Gastrocnemius medialis (tissue), 4 donors: ENCODE measurements around the gene FZD4. TPM values are rescaled to one million over a fixed set of nuclear protein-coding genes. Genes with fewer than 3 reads are reported as not detected.
"Not testable (repeated sequence)": the region's sequence is repeated elsewhere in the genome, so short reads cannot be mapped to it uniquely, and the experiment has no call there.

ENCODE experiments used
- ATAC-seq, 2 donors: fragments of 150-250 bp; one replicate each; pipeline ENCODE4 v1.9.1; 2016
- DNase-seq, 2 donors: peaks; one replicate each; pipeline ENCODE4 v3.0.0-alpha.2; 2019
- H3K27ac ChIP-seq, 4 donors: fragments of 200-600 bp; sonication (generic); 1 replicate in 1 of 4; 2 replicates in 3 of 4; pipeline ENCODE4 v1.5.1; 2016 to 2018; ENCODE audit warnings: mild to moderate bottlenecking in 2 of 4, moderate library complexity in 1 of 4
- H3K27me3 ChIP-seq, 3 donors: fragments of 200-600 bp; sonication (generic) in 2 of 3; 1 replicate in 1 of 3; 2 replicates in 2 of 3; pipeline versions ENCODE4 v1.5.1 to v1.6.0; 2016 to 2019; ENCODE audit warnings: mild to moderate bottlenecking in 1 of 3, moderate library complexity in 1 of 3
- H3K36me3 ChIP-seq, 2 donors: fragments of 200-600 bp; sonication (generic) in 1 of 2; one replicate each; pipeline ENCODE4 v1.5.1; 2017 to 2018
- H3K4me1 ChIP-seq, 2 donors: fragments of 200-600 bp; sonication (generic) in 1 of 2; one replicate each; pipeline ENCODE4 v1.5.1; 2016 to 2017; ENCODE audit warnings: mild to moderate bottlenecking in 2 of 2
- H3K4me3 ChIP-seq, 4 donors: fragments of 200-600 bp; sonication (generic) in 3 of 4; 1 replicate in 1 of 4; 2 replicates in 3 of 4; pipeline ENCODE4 v1.5.1; 2016 to 2019; ENCODE audit warnings: mild to moderate bottlenecking in 2 of 4
- H3K9me3 ChIP-seq, 3 donors: fragments of 200-600 bp; sonication (generic) in 2 of 3; 1 replicate in 1 of 3; 2 replicates in 2 of 3; pipeline ENCODE4 v1.5.1; 2016 to 2019
- CTCF ChIP-seq, 5 experiments: fragments of 450-650 bp in 3 of 5; fragments of 200-600 bp in 2 of 5; sonication (generic) in 2 of 5; IDR thresholded peaks in 4 of 5; conservative IDR thresholded peaks in 1 of 5; 1 replicate in 4 of 5; 2 replicates in 1 of 5; pipeline ENCODE4 v1.5.1; 2016 to 2019; ENCODE audit warnings: antibody characterized with exemption in 5 of 5, mild to moderate bottlenecking in 3 of 5, moderate library complexity in 3 of 5
- POLR2A ChIP-seq, 2 donors: fragments of 450-650 bp; IDR thresholded peaks; one replicate each; pipeline ENCODE4 v1.6.1; 2017; ENCODE audit warnings: antibody characterized with exemption in 2 of 2, mild to moderate bottlenecking in 2 of 2, moderate library complexity in 2 of 2
- in situ Hi-C, 4 donors: fragments of 200-750 bp; cut with MboI; loops; one replicate each; pipeline versions ENCODE4 v1.15.0 to v1.8.0; 2017; ENCODE audit warnings: low sequenced_read_pairs in 4 of 4
- intact Hi-C: fragments of 100-400 bp; cut with DNase I; formaldehyde crosslinking; loops from one replicate; pipeline ENCODE4 v1.15.1; 2023; ENCODE audit warnings: low total_unique reads
- total RNA-seq, 4 donors: library from RNA; depleted of rRNA; stranded (reverse); fragments of >200 nt; gene quantifications; one replicate each; pipeline versions ENCODE4 v1.1.0 to v1.2.3, GENCODE V29; 2016

FZD4 gene
- total RNA-seq, 4 donors from 2014 or later: 31.7 to 52.2 (median 39.1) TPM

- Histone ChIP-seq H3K9me3 (no peaks in the 10 kb centered on the region), H3K36me3 (no peaks in the 10 kb centered on the region), H3K4me3 (no peak overlapping the region), H3K27me3 (no peaks in the 10 kb centered on the region), H3K27ac (peak overlapping the region; percentile 45 to 75 (median 64)), H3K4me1 (peaks cover 52 to 58% of the 10 kb centered on the region in 2 donors)
- peak; percentile 65 to 66 for ATAC-seq
- TF ChIP-seq POLR2A (IDR thresholded peaks at IDR 0.05): no peak
- TF ChIP-seq CTCF (IDR thresholded peaks at IDR 0.05 in 4 of 5, conservative IDR thresholded peaks at IDR 0.05 in 1 of 5): no peak
- in situ Hi-C loops: no loop called here
- peak; percentile 64 to 87 for DNase-seq
- intact Hi-C loops: loop anchor here (1.0 kb wide), 1 partner anchor 22 kb away; no protein-coding TSS in a partner anchor
Measured at GRCh38 chr11:86978247-86978646, 23.1 kb upstream of the FZD4 start.

DNA sequence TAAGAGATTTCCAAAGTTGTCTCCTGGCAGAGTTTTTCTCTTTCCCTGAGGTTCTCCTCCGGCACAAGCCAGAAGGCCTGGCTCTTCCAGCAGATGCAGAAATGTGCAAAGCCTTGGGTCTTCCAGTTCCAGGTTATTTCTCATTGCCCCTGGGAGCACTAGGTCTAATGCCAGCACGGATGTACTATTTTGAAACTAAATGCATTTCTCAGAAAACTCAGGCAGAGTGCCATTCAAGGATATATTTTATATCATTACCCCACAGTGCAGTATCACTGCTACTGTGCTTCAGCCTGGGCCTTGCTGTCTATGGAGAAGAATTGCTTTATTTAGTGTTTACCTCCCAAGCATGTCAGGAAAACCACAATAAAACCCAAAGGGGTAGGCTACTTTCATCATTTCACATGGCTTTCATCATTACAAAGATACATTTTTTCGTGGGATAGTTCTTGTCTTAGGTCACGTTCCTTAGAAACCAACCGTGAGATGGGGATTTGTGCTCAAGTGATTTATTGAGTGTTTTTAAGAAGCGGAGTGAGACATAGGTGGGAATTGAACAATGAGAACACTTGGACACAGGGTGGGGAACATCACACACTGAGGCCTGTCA lies 22.4 kb upstream of the FZD4 start:
- H3K27me3 ChIP-seq: no peaks in the 10 kb centered on the region
- peaks cover 48 to 54% of the 10 kb centered on the region in 2 donors for H3K4me1 ChIP-seq
- TF ChIP-seq CTCF (IDR thresholded peaks at IDR 0.05 in 4 of 5, conservative IDR thresholded peaks at IDR 0.05 in 1 of 5) (no peak), POLR2A (IDR thresholded peaks at IDR 0.05) (no peak)
- ATAC-seq: peak; percentile 39 to 57
- peaks cover 0 to 4% (median 3%) of the 10 kb centered on the region in 3 donors for H3K9me3 ChIP-seq
- peak; percentile 20 to 69 for DNase-seq
- intact Hi-C loops (loop anchor here (1.0 kb wide), 1 partner anchor 21 kb away; no protein-coding TSS in a partner anchor), in situ Hi-C loops (no loop called here)
- H3K27ac ChIP-seq: peak overlapping the region; percentile 45 to 75 (median 70)
- no peaks in the 10 kb centered on the region for H3K36me3 ChIP-seq
- no peak overlapping the region for H3K4me3 ChIP-seq

GRCh38 chr11:86972734-86973133 lies 17.5 kb upstream of the FZD4 start:
- no peak overlapping the region for H3K27ac ChIP-seq
- DNase-seq (no peak), ATAC-seq (no peak)
- H3K4me3 ChIP-seq: no peak overlapping the region
- no peaks in the 10 kb centered on the region for H3K27me3 ChIP-seq
- H3K9me3 ChIP-seq: peaks cover 0 to 4% (median 4%) of the 10 kb centered on the region in 3 donors
- H3K36me3 ChIP-seq: no peaks in the 10 kb centered on the region
- intact Hi-C loops: no loop called here
- in situ Hi-C loops: no loop called here
- H3K4me1 ChIP-seq: peaks cover 7 to 11% of the 10 kb centered on the region in 2 donors
- TF ChIP-seq POLR2A (IDR thresholded peaks at IDR 0.05) (no peak), CTCF (IDR thresholded peaks at IDR 0.05 in 4 of 5, conservative IDR thresholded peaks at IDR 0.05 in 1 of 5) (no peak)

DNA sequence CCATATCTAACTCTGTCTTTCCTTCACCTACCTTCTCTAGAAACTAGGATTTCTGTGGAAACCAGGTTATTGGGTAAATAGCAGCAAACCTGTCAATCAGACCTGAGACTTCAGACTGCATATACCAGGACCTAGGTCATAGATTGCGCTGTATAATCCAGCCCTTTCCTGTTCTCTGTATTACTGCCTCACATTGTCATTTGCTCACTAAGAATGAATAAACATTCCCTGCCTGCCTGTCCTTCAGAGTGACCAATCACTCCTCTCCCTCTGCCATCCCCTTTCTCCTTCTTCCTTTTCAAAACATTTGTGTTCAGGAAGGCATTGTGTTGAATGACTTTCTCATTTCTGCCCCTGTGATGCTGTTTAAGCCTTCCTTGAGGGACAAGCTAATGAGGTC lies 14.1 kb upstream of the FZD4 start:
- Histone ChIP-seq H3K27me3 (no peaks in the 10 kb centered on the region), H3K27ac (no peak overlapping the region), H3K4me3 (no peak overlapping the region), H3K36me3 (no peaks in the 10 kb centered on the region), H3K4me1 (no peaks in the 10 kb centered on the region), H3K9me3 (peaks cover 0 to 4% (median 4%) of the 10 kb centered on the region in 3 donors)
- TF ChIP-seq POLR2A (IDR thresholded peaks at IDR 0.05): no peak
- TF ChIP-seq CTCF (IDR thresholded peaks at IDR 0.05 in 4 of 5, conservative IDR thresholded peaks at IDR 0.05 in 1 of 5): no peak
- in situ Hi-C loops: no loop called here
- DNase-seq (no peak), ATAC-seq (no peak)
- intact Hi-C loops: no loop called here

GRCh38 chr11:86967601-86968000 lies 12.4 kb upstream of the FZD4 start:
- H3K36me3 ChIP-seq, in situ Hi-C loops, H3K27ac ChIP-seq, H3K9me3 ChIP-seq, intact Hi-C loops, H3K4me3 ChIP-seq, ATAC-seq, DNase-seq, H3K27me3 ChIP-seq, H3K4me1 ChIP-seq: not testable (repeated sequence)
